Mucosa of descending colon (tissue), 3 donors: Measurements from ENCODE around the gene MAPK11. TPM values are rescaled to one million over a fixed set of nuclear protein-coding genes. Genes with fewer than 3 reads are reported as not detected.
A peak's percentile ranks its signal among the peaks of the same experiment; 100 is the strongest.

Experiments used
- ATAC-seq: fragments of 200-7000 bp; cut with Tn5 transposase; one replicate; pipeline ENCODE4 v1.9.1; 2020; ENCODE audit warnings: mild to moderate bottlenecking, moderate library complexity
- DNase-seq, 3 donors: peaks; one replicate each; pipeline ENCODE4 v3.0.0-alpha.2; 2020
- H3K36me3 ChIP-seq: fragments of 200-600 bp; one replicate; pipeline ENCODE4 v1.8.0; 2021; ENCODE audit warnings: low read depth, mild to moderate bottlenecking
- H3K4me1 ChIP-seq: fragments of 200-600 bp; one replicate; pipeline ENCODE4 v1.8.0; 2021; ENCODE audit warnings: low read depth, mild to moderate bottlenecking
- H3K4me3 ChIP-seq: fragments of 200-600 bp; one replicate; pipeline ENCODE4 v1.8.0; 2021; ENCODE audit warnings: mild to moderate bottlenecking
- H3K9me3 ChIP-seq: fragments of 200-600 bp; one replicate; pipeline ENCODE4 v1.8.0; 2021; ENCODE audit warnings: mild to moderate bottlenecking
- intact Hi-C, 2 donors: fragments of 100-400 bp; cut with DNase I in 1 of 2; cut with micrococcal nuclease in 1 of 2; formaldehyde crosslinking; loops; one replicate each; pipeline versions ENCODE4 v1.11.0 to v1.11.1; 2022; cut with DNase I, micrococcal nuclease
- total RNA-seq, 3 donors: library from RNA; stranded (reverse); fragmentation: NEBNext Ultra II Directional in 2 of 3; extraction: Animal tissue kit (Norgen Biotek cat#: 25700) in 2 of 3; gene quantifications; one replicate each; pipeline versions ENCODE4 v1.2.1 to v1.2.4, GENCODE V29; 2021 to 2023
- TF ChIP-seq, protein P1 (sequence below): fragments of 200-600 bp; IDR thresholded peaks from one replicate; pipeline ENCODE4 v1.8.0; 2022; ENCODE audit warnings: antibody characterized with exemption, mild to moderate bottlenecking
- donor health status: DM: no; HTN: no; CAD: no; lungs with moderate emphysema.
- donor health status: DM: no; HTN: no; CAD: no.
- donor health status: DM: no; HTN: yes; CAD: no.

The MAPK11 gene
- total RNA-seq, 3 donors from 2014 or later = 1.8 to 4.3 (median 3.2) TPM

DNA sequence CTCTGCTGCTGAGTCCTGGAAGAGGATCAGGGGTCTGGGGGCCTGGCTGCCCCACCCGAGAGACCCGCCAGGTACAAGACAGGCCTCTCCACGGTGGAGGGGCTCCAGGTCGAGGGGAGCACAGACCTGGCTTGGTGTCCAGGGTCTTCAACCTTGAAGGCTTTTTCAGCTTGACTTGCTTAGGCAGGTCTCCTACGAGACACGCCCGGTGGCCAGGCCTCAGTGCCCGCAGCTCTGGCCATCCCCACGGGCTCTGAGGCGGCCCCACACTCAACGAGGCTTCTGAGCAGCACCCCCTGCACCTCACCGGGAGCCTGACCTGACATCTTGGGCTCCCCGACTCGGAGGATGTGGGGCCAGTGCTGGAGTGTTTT lies 43.9 kb upstream of the MAPK11 start:
- TF ChIP-seq, protein P1, sequence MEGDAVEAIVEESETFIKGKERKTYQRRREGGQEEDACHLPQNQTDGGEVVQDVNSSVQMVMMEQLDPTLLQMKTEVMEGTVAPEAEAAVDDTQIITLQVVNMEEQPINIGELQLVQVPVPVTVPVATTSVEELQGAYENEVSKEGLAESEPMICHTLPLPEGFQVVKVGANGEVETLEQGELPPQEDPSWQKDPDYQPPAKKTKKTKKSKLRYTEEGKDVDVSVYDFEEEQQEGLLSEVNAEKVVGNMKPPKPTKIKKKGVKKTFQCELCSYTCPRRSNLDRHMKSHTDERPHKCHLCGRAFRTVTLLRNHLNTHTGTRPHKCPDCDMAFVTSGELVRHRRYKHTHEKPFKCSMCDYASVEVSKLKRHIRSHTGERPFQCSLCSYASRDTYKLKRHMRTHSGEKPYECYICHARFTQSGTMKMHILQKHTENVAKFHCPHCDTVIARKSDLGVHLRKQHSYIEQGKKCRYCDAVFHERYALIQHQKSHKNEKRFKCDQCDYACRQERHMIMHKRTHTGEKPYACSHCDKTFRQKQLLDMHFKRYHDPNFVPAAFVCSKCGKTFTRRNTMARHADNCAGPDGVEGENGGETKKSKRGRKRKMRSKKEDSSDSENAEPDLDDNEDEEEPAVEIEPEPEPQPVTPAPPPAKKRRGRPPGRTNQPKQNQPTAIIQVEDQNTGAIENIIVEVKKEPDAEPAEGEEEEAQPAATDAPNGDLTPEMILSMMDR = no peak
- intact Hi-C loops = no loop called here
- DNase-seq (peak in 1 of 3 donors; percentile 56), ATAC-seq (no peak)
- peaks cover 12% of the 10 kb centered on the region for H3K4me1 ChIP-seq
- no peak overlapping the region for H3K4me3 ChIP-seq
- no peaks in the 10 kb centered on the region for H3K36me3 ChIP-seq
- no peaks in the 10 kb centered on the region for H3K9me3 ChIP-seq

DNA sequence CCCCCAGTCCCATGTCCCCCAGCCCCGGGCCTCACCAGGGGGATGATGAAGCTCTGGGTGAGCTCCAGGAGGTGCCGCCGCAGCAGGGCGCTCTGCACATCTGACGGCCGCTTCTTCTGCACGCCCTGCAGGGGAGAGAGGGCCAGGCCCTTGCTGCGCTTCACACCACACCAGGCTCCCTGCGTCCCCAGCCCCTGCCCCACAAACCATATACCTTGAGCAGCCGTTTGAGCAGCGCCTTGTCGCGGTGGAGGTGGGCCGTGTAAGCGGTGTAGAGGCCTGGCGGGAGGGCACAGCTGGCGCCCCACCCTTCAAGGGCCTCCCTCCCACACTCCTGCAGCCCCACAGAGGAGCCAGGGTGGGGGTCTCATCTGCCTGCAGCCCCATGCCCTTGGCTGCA lies 43.4 kb upstream of the MAPK11 start:
- Histone ChIP-seq H3K36me3 (no peaks in the 10 kb centered on the region), H3K4me1 (peaks cover 12% of the 10 kb centered on the region), H3K9me3 (no peaks in the 10 kb centered on the region), H3K4me3 (no peak overlapping the region)
- DNase-seq (peak in 2 of 3 donors; percentile 46 to 61), ATAC-seq (no peak)
- TF ChIP-seq, protein P1 = no peak
- intact Hi-C loops = no loop called here

DNA sequence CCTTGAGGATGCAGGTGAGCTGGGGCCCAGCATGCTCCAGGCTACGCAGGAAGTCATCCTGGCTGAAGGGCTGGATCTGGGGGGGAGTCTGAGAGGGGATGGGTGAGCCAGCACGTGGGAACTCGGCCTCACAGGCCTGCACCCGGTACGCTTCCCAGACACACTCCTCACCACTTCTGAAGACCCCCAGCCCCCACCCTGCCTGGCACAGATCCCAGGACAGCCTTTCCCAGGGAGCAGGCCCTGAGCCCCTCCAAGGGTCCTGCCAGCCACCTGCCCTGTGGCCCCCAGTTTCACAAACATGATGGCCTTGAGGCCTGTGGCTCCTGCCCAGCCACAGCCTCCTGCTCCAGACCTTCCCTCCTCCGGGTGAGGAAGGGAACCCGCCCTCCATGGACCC lies 42.8 kb upstream of the MAPK11 start:
- ATAC-seq = no peak
- Histone ChIP-seq H3K4me1 (peaks cover 16% of the 10 kb centered on the region), H3K9me3 (no peaks in the 10 kb centered on the region), H3K36me3 (no peaks in the 10 kb centered on the region), H3K4me3 (no peak overlapping the region)
- intact Hi-C loops = no loop called here
- peak in 1 of 3 donors; percentile 50 for DNase-seq
- TF ChIP-seq, protein P1 = no peak

DNA sequence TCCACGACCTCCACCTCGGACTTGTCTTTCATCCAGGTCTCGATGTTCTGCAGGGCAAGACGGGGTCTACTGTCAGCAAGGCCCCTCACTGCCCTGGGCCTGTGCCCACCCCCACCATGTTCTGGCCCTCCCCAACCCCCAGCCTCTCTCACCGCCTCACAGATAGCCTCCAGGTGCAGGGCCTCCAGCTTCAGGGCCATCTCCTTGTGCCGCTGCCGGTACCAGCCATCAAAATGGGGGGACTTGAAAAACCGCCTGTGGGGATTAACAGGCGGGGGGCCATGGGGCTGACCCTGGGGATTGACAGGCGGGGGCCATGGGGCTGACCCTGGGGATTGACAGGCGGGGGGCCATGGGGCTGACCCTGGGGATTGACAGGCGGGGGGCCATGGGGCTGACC lies 42.2 kb upstream of the MAPK11 start:
- DNase-seq (peak in 2 of 3 donors; percentile 20 to 38), ATAC-seq (no peak)
- Histone ChIP-seq H3K9me3 (no peaks in the 10 kb centered on the region), H3K4me3 (no peak overlapping the region), H3K4me1 (peaks cover 18% of the 10 kb centered on the region), H3K36me3 (no peaks in the 10 kb centered on the region)
- TF ChIP-seq, protein P1 = no peak
- intact Hi-C loops = no loop called here

DNA sequence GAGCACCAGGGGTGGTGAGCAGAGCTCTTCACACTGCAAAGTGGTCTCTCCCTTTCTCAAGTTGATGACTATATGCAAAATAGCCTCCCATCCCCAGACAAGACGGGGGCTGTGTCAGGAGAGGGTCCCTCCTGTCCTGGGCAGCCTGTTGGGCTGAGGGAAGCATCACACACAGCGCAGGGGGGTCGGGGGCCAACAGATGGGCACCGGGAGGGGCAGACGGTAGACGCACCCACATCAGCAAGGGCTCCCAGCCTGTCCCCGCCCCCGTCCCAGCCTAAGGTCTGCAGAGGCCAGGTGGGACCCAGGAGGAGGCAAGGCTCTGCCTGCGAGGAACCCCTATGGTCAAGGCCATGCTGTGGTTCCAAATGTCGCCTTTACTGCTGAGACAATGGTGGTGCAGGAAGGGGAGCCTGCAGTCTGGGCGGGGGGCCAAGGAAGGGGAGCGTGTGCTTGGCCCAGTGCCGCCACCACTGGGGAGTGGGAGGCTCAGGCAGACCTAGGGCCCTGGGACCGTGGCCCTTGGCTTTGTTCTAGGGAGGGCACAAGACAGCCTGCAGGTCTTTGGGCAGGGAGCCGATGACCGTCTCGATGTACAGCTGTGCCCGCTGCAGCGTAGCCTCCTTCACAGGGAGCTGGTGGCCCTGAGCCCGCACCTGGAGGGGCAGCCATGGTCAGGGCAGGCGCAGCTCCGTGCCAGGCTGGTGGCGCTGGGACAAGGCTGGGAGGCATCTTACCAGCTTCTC lies 41.6 kb upstream of the MAPK11 start:
- H3K4me3 ChIP-seq = no peak overlapping the region
- ATAC-seq = no peak
- TF ChIP-seq, protein P1 = no peak
- peak in 2 of 3 donors; percentile 28 to 53 for DNase-seq
- intact Hi-C loops = no loop called here
- H3K9me3 ChIP-seq = no peaks in the 10 kb centered on the region
- H3K4me1 ChIP-seq = peaks cover 18% of the 10 kb centered on the region
- no peaks in the 10 kb centered on the region for H3K36me3 ChIP-seq
